ENCODE data around the gene CERKL.

Gene CERKL

GRCh38 chr2:181677912-181678586 lies 21.1 kb upstream of the CERKL start:
- Histone ChIP-seq H3K4me1 (no peaks in the 10 kb centered on the region), H3K27me3 (ENCODE audit: control insufficient read depth, insufficient read depth, low read length) (no peaks in the 10 kb centered on the region), H3K4me2 (ENCODE audit: low read length) (no peak overlapping the region), H3K27ac (no peak overlapping the region), H3K79me2 (no peaks in the 10 kb centered on the region), H3K9me3 (ENCODE audit: control insufficient read depth, low read length) (no peaks in the 10 kb centered on the region), H2AFZ (no peak overlapping the region), H3K9ac (no peak overlapping the region), H3K36me3 (ENCODE audit: control insufficient read depth, insufficient read depth, low read length) (no peaks in the 10 kb centered on the region), H3K4me3 (ENCODE audit: low read depth, low read length) (no peak overlapping the region)
- no peak for TF ChIP-seq CTCF (IDR thresholded peaks at IDR 0.05)

GRCh38 chr2:181675254-181675653 lies 18.3 kb upstream of the CERKL start:
- no peak overlapping the region for H3K27ac ChIP-seq
- no peaks in the 10 kb centered on the region for H3K9me3 ChIP-seq (ENCODE audit: control insufficient read depth, low read length)
- H3K9ac ChIP-seq, result no peak overlapping the region
- no peak overlapping the region for H3K4me3 ChIP-seq (ENCODE audit: low read depth, low read length)
- H3K27me3 ChIP-seq (ENCODE audit: control insufficient read depth, insufficient read depth, low read length), result no peaks in the 10 kb centered on the region
- no peak for TF ChIP-seq CTCF (IDR thresholded peaks at IDR 0.05)
- no peak overlapping the region for H3K4me2 ChIP-seq (ENCODE audit: low read length)
- no peaks in the 10 kb centered on the region for H3K36me3 ChIP-seq (ENCODE audit: control insufficient read depth, insufficient read depth, low read length)
- H3K79me2 ChIP-seq, result no peaks in the 10 kb centered on the region
- H2AFZ ChIP-seq, result no peak overlapping the region
- no peaks in the 10 kb centered on the region for H3K4me1 ChIP-seq

- no peak overlapping the region for H3K9ac ChIP-seq
- no peaks in the 10 kb centered on the region for H3K9me3 ChIP-seq (ENCODE audit: control insufficient read depth, low read length)
- H3K79me2 ChIP-seq, result no peaks in the 10 kb centered on the region
- no peak overlapping the region for H3K4me2 ChIP-seq (ENCODE audit: low read length)
- no peak overlapping the region for H2AFZ ChIP-seq
- no peaks in the 10 kb centered on the region for H3K27me3 ChIP-seq (ENCODE audit: control insufficient read depth, insufficient read depth, low read length)
- H3K4me3 ChIP-seq (ENCODE audit: low read depth, low read length), result no peak overlapping the region
- TF ChIP-seq CTCF (IDR thresholded peaks at IDR 0.05), result no peak
- no peaks in the 10 kb centered on the region for H3K4me1 ChIP-seq
- H3K27ac ChIP-seq, result no peak overlapping the region
- H3K36me3 ChIP-seq (ENCODE audit: control insufficient read depth, insufficient read depth, low read length), result no peaks in the 10 kb centered on the region
Observed at GRCh38 chr2:181674461-181674860, 17.6 kb upstream of the CERKL start.

GRCh38 chr2:181673173-181673572 lies 16.3 kb upstream of the CERKL start:
- Histone ChIP-seq H3K27ac (no peak overlapping the region), H3K36me3 (ENCODE audit: control insufficient read depth, insufficient read depth, low read length) (no peaks in the 10 kb centered on the region), H3K4me2 (ENCODE audit: low read length) (no peak overlapping the region), H3K4me3 (ENCODE audit: low read depth, low read length) (no peak overlapping the region), H3K9ac (no peak overlapping the region), H3K27me3 (ENCODE audit: control insufficient read depth, insufficient read depth, low read length) (no peaks in the 10 kb centered on the region), H2AFZ (no peak overlapping the region), H3K9me3 (ENCODE audit: control insufficient read depth, low read length) (no peaks in the 10 kb centered on the region), H3K4me1 (no peaks in the 10 kb centered on the region), H3K79me2 (no peaks in the 10 kb centered on the region)
- TF ChIP-seq CTCF (IDR thresholded peaks at IDR 0.05), result no peak
